ENCODE measurements around the gene IQCB1. TPM values are rescaled to one million over a fixed set of nuclear protein-coding genes. Genes with fewer than 3 reads are reported as not detected.
A peak's percentile ranks its signal among the peaks of the same experiment; 100 is the strongest.
"Not testable (repeated sequence)": the region's sequence is repeated elsewhere in the genome, so short reads cannot be mapped to it uniquely, and the experiment has no call there.

Gene IQCB1
- total RNA-seq, 5 donors from 2014 or later (not counting 1 experiment from before 2014, with no cell fraction given), result 24.9 to 44.5 (median 25.9) TPM

DNA sequence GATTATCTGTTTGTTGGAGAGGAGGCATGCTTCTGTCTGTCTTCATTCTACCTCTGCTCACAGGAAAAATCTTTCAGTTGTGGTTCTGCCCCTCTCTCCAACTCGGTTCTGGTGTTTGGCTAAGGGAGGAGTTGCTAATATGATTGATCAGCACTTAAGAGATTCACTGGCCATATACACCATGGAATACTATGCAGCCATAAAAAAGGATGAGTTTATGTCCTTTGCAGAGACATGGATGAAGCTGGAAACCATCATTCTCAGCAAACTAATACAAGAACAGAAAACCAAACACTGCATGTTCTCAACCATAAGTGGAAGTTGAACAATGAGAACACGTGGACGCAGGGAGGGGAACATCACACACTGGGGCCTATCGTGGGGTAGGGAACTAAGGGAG, 59.8 kb downstream of the IQCB1 start:
- no CpG with 5 or more reads among the region's 4 CpGs for WGBS (ENCODE audit: insufficient coverage)
- H3K4me3 ChIP-seq (ENCODE audit: control insufficient read depth in 1 of 2, extremely low read depth in 1 of 2, low read length in 1 of 2); H3K27me3 Mint-ChIP-seq; H3K4me1 ChIP-seq (ENCODE audit: control insufficient read depth in 1 of 2, extremely low read depth in 1 of 2, insufficient read depth in 2 of 2, low read length in 2 of 2); H3K9me3 ChIP-seq; H3K4me1 Mint-ChIP-seq; H3K27ac Mint-ChIP-seq; CTCF ChIA-PET; H3K27me3 ChIP-seq (replicated peaks in 1 of 2; ENCODE audit: control insufficient read depth in 2 of 2, extremely low read depth in 1 of 2, insufficient read depth in 2 of 2, low read length in 1 of 2); H3K4me3 Mint-ChIP-seq; ATAC-seq (replicated peaks in 1 of 4); DNase-seq; H3K27ac ChIP-seq (ENCODE audit: low read length); H3K9me3 Mint-ChIP-seq: not testable (repeated sequence)
- H3K36me3 Mint-ChIP-seq, result peaks cover 83% of the 10 kb centered on the region
- POLR2A ChIA-PET, result interaction anchor here in 1 of 2 donors (0.7 kb wide), 1 partner anchor 902 kb away, joined by 3 read pairs; no protein-coding TSS in a partner anchor
- peaks cover 0 to 59% of the 10 kb centered on the region in 2 donors for H3K36me3 ChIP-seq (ENCODE audit: control insufficient read depth in 2 of 2, extremely low read depth in 1 of 2, insufficient read depth in 1 of 2, low read length in 1 of 2)

- Histone ChIP-seq H3K4me1 (ENCODE audit: control insufficient read depth in 1 of 2, extremely low read depth in 1 of 2, insufficient read depth in 2 of 2, low read length in 2 of 2) (no peaks in the 10 kb centered on the region), H3K36me3 (ENCODE audit: control insufficient read depth in 2 of 2, extremely low read depth in 1 of 2, insufficient read depth in 1 of 2, low read length in 1 of 2) (peaks cover 0 to 30% of the 10 kb centered on the region in 2 donors), H3K4me3 (ENCODE audit: control insufficient read depth in 1 of 2, extremely low read depth in 1 of 2, low read length in 1 of 2) (no peak overlapping the region), H3K9me3 (no peaks in the 10 kb centered on the region), H3K27ac (ENCODE audit: low read length) (no peak overlapping the region), H3K27me3 (replicated peaks in 1 of 2; ENCODE audit: control insufficient read depth in 2 of 2, extremely low read depth in 1 of 2, insufficient read depth in 2 of 2, low read length in 1 of 2) (no peaks in the 10 kb centered on the region)
- Mint-ChIP-seq H3K4me3 (no peak overlapping the region), H3K36me3 (peaks cover 44% of the 10 kb centered on the region), H3K27ac (no peak overlapping the region), H3K4me1 (no peaks in the 10 kb centered on the region), H3K9me3 (no peaks in the 10 kb centered on the region), H3K27me3 (no peaks in the 10 kb centered on the region)
- no peak for ATAC-seq (replicated peaks in 1 of 4)
- WGBS (ENCODE audit: insufficient coverage), result no CpG with 5 or more reads among the region's 1 CpG
- no peak for DNase-seq
- POLR2A ChIA-PET, result no interaction called here
- CTCF ChIA-PET, result no interaction called here
Observed at GRCh38 chr3:121769246-121769645, 65.6 kb downstream of the IQCB1 start.

DNA sequence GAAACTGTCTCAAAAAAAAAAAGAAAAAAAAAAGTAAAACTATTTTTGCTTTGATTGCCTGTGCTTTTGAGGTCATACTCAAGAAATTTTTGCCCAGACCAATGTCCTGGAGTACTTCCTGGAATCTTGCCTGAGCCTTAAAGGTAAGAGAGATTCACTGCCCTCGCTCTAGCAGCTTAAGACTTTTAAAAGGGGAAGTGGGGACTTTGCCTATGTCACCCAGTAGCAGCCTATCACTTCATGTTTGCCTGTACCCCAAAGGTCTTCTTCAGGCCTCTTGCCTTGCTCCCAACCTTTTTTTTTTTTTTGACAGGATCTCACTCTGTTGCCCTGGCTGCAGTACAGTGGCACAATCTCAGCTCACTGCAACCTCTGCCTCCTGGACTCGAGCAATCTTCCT, 66.4 kb downstream of the IQCB1 start:
- Histone ChIP-seq H3K27me3 (replicated peaks in 1 of 2; ENCODE audit: control insufficient read depth in 2 of 2, extremely low read depth in 1 of 2, insufficient read depth in 2 of 2, low read length in 1 of 2) (no peaks in the 10 kb centered on the region), H3K4me1 (ENCODE audit: control insufficient read depth in 1 of 2, extremely low read depth in 1 of 2, insufficient read depth in 2 of 2, low read length in 2 of 2) (no peaks in the 10 kb centered on the region), H3K27ac (ENCODE audit: low read length) (no peak overlapping the region), H3K36me3 (ENCODE audit: control insufficient read depth in 2 of 2, extremely low read depth in 1 of 2, insufficient read depth in 1 of 2, low read length in 1 of 2) (peaks cover 0 to 27% of the 10 kb centered on the region in 2 donors), H3K4me3 (ENCODE audit: control insufficient read depth in 1 of 2, extremely low read depth in 1 of 2, low read length in 1 of 2) (no peak overlapping the region), H3K9me3 (no peaks in the 10 kb centered on the region)
- Mint-ChIP-seq H3K36me3 (peaks cover 36% of the 10 kb centered on the region), H3K9me3 (no peaks in the 10 kb centered on the region), H3K27ac (no peak overlapping the region), H3K4me1 (no peaks in the 10 kb centered on the region), H3K4me3 (no peak overlapping the region), H3K27me3 (no peaks in the 10 kb centered on the region)
- ATAC-seq (replicated peaks in 1 of 4) (no peak), DNase-seq (no peak)
- POLR2A ChIA-PET, result interaction anchor here in 1 of 2 donors (0.7 kb wide), 2 partner anchors 11 to 71 kb away, joined by 3 to 6 read pairs; no protein-coding TSS in a partner anchor
- WGBS (ENCODE audit: insufficient coverage), result 100% methylated on average over 1 of the region's 2 CpGs
- CTCF ChIA-PET, result interaction anchor here in 1 of 2 donors (0.7 kb wide), 1 partner anchor 60 kb away, joined by 3 read pairs; no protein-coding TSS in a partner anchor

DNA sequence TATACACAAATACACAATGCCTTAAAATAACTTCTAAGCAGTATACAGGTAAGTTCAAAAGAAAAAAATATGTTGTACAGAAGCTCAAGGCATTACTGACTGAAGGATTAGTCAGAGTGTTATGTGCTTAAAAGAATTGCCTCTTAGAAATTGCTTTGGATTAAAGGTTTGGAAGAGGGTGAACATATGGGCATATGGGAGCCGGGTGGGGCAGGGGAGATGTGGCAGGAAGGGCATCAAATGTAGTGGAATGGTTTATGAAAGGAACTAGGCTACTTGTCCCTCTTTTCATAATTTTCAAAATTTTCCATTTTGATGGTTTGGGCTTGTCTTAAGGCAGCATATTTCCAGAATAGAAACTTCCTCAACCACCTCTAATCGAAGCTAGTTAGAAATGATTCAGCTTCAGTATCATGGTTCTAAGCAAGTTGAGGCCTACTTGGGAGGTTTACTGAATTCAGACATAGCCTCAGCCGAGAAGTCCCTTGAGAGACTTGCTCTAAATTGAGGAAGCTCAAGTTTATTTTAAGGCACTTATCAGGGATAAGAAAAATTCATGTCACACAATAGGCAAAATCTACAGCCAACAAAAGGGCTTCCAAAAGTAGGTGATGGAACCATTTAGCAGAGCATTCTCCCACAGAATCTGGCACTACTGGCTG, 75.2 kb downstream of the IQCB1 start:
- peaks cover 5 to 6% of the 10 kb centered on the region in 2 donors for H3K27me3 Mint-ChIP-seq
- no CpG with 5 or more reads among the region's 3 CpGs for WGBS (ENCODE audit: insufficient coverage)
- no peak overlapping the region for H3K27ac Mint-ChIP-seq
- Histone ChIP-seq H3K4me3 (ENCODE audit: control insufficient read depth in 1 of 2, extremely low read depth in 1 of 2, low read length in 1 of 2) (no peak overlapping the region), H3K4me1 (ENCODE audit: control insufficient read depth in 1 of 2, extremely low read depth in 1 of 2, insufficient read depth in 2 of 2, low read length in 2 of 2) (no peaks in the 10 kb centered on the region), H3K36me3 (ENCODE audit: control insufficient read depth in 2 of 2, extremely low read depth in 1 of 2, insufficient read depth in 1 of 2, low read length in 1 of 2) (no peaks in the 10 kb centered on the region), H3K27me3 (replicated peaks in 1 of 2; ENCODE audit: control insufficient read depth in 2 of 2, extremely low read depth in 1 of 2, insufficient read depth in 2 of 2, low read length in 1 of 2) (no peaks in the 10 kb centered on the region), H3K27ac (ENCODE audit: low read length) (no peak overlapping the region), H3K9me3 (no peaks in the 10 kb centered on the region)
- H3K4me3 Mint-ChIP-seq, result no peak overlapping the region
- POLR2A ChIA-PET, result no interaction called here
- H3K9me3 Mint-ChIP-seq, result no peaks in the 10 kb centered on the region
- H3K4me1 Mint-ChIP-seq, result no peaks in the 10 kb centered on the region
- DNase-seq (no peak), ATAC-seq (replicated peaks in 1 of 4) (no peak)
- CTCF ChIA-PET, result no interaction called here
- no peaks in the 10 kb centered on the region for H3K36me3 Mint-ChIP-seq

- DNase-seq (no peak), ATAC-seq (replicated peaks in 1 of 4) (no peak)
- no peak overlapping the region for H3K4me3 Mint-ChIP-seq
- no peak overlapping the region for H3K27ac Mint-ChIP-seq
- CTCF ChIA-PET, result no interaction called here
- H3K27me3 ChIP-seq (replicated peaks in 1 of 2; ENCODE audit: control insufficient read depth in 2 of 2, extremely low read depth in 1 of 2, insufficient read depth in 2 of 2, low read length in 1 of 2), result peaks cover 0 to 3% of the 10 kb centered on the region in 2 experiments
- H3K4me3 ChIP-seq (ENCODE audit: control insufficient read depth in 1 of 2, extremely low read depth in 1 of 2, low read length in 1 of 2), result no peak overlapping the region
- H3K27me3 Mint-ChIP-seq, result peaks cover 6% of the 10 kb centered on the region in 2 donors
- no CpG with 5 or more reads among the region's 1 CpG for WGBS (ENCODE audit: insufficient coverage)
- POLR2A ChIA-PET, result no interaction called here
- no peaks in the 10 kb centered on the region for H3K9me3 ChIP-seq
- no peaks in the 10 kb centered on the region for H3K4me1 ChIP-seq (ENCODE audit: control insufficient read depth in 1 of 2, extremely low read depth in 1 of 2, insufficient read depth in 2 of 2, low read length in 2 of 2)
- no peak overlapping the region for H3K27ac ChIP-seq (ENCODE audit: low read length)
- no peaks in the 10 kb centered on the region for H3K4me1 Mint-ChIP-seq
- H3K36me3 ChIP-seq (ENCODE audit: control insufficient read depth in 2 of 2, extremely low read depth in 1 of 2, insufficient read depth in 1 of 2, low read length in 1 of 2), result no peaks in the 10 kb centered on the region
- no peaks in the 10 kb centered on the region for H3K9me3 Mint-ChIP-seq
- no peaks in the 10 kb centered on the region for H3K36me3 Mint-ChIP-seq
Observed at GRCh38 chr3:121758727-121759450, 76.0 kb downstream of the IQCB1 start.

- H3K27me3 Mint-ChIP-seq, result peaks cover 7% of the 10 kb centered on the region in 2 donors
- H3K36me3 Mint-ChIP-seq, result no peaks in the 10 kb centered on the region
- no peak for ATAC-seq (replicated peaks in 1 of 4)
- no peaks in the 10 kb centered on the region for H3K4me1 Mint-ChIP-seq
- ChIA-PET POLR2A (interaction anchor here in 1 of 2 donors (0.6 kb wide), 1 partner anchor 31 kb away, joined by 4 read pairs; no protein-coding TSS in a partner anchor), CTCF (no interaction called here)
- no peaks in the 10 kb centered on the region for H3K9me3 ChIP-seq
- no peaks in the 10 kb centered on the region for H3K4me1 ChIP-seq (ENCODE audit: control insufficient read depth in 1 of 2, extremely low read depth in 1 of 2, insufficient read depth in 2 of 2, low read length in 2 of 2)
- peak overlapping the region in 1 of 2 donors; percentile 28 for H3K27ac Mint-ChIP-seq
- no peaks in the 10 kb centered on the region for H3K36me3 ChIP-seq (ENCODE audit: control insufficient read depth in 2 of 2, extremely low read depth in 1 of 2, insufficient read depth in 1 of 2, low read length in 1 of 2)
- H3K9me3 Mint-ChIP-seq, result no peaks in the 10 kb centered on the region
- DNase-seq, result no peak
- no peak overlapping the region for H3K4me3 ChIP-seq (ENCODE audit: control insufficient read depth in 1 of 2, extremely low read depth in 1 of 2, low read length in 1 of 2)
- peaks cover 0 to 3% of the 10 kb centered on the region in 2 experiments for H3K27me3 ChIP-seq (replicated peaks in 1 of 2; ENCODE audit: control insufficient read depth in 2 of 2, extremely low read depth in 1 of 2, insufficient read depth in 2 of 2, low read length in 1 of 2)
- no peak overlapping the region for H3K4me3 Mint-ChIP-seq
- 94% methylated on average over 13 of the region's 15 CpGs for WGBS (ENCODE audit: insufficient coverage)
- no peak overlapping the region for H3K27ac ChIP-seq (ENCODE audit: low read length)
Observed at GRCh38 chr3:121757812-121758545, 76.9 kb downstream of the IQCB1 start.

Measured in T-cell (primary cell).